HG02642 (cell line): ENCODE results near the gene CDCA3.

Experiments used
- ATAC-seq: cut with Tn5 transposase; IDR thresholded peaks from one replicate; pipeline ENCODE4 v1.9.1; 2021; ENCODE audit warnings: mild to moderate bottlenecking; ENCODE audit not compliant: unreplicated experiment, poor library complexity

CDCA3 gene

DNA sequence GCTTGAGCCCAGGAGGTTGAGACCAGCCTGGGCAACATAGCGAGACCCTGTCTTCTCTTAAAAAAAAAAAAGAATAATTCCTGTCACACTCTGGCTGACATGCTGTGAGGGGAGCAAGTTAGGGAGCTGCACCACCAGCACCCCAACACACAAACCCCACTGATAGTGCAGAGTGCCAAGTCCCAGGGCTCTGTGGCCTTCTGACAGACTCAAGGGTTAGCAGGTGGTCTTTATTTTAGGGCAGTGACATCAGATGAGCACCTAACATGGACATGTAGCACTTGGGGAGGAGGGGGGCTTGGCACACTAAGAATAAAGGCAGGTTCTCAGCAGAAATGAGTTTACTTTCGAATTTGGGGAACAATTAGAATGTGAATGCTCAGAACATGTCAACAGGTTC is 7.7 kb upstream of the CDCA3 start:
- ATAC-seq, result no peak

DNA sequence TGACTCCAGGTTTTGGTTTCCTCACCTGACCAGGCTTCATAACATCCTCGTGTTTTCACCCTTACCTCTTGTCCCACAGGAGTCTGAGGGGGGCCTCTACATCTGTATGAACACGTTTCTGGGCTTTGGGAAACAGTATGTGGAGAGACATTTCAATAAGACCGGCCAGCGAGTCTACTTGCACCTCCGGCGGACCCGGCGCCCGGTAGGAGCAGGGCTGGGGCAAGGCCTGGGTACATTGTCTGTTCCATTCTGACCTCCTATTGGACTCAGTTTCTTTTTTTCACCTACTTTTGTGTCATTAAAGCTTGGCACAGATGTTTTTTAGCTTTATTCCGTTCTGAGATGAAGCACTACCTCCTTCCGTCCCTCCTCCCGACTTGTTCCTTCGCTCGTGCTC is 4.2 kb upstream of the CDCA3 start:
- no peak for ATAC-seq

- ATAC-seq, result no peak
Observed at GRCh38 chr12:6854036-6854435, 3.0 kb upstream of the CDCA3 start.

DNA sequence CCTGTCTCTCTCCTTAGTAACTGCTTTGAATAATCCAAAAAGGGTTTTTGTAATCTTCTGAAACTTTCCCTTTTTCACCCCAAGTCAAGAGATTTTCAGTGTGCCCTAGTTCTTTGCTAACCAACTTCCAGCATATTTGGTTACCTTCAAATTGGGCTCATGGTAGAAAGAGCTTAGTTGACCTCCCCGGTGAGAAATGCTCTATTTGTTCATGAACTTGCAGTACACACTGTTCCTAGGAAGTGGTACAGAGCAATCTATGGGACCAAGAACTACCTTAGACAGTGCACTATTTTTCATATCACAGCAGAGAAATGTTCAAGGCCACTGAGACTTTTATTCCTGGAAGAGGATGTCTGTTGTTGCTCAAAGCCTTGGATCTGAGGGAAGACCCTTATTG is 2.5 kb upstream of the CDCA3 start:
- ATAC-seq, result no peak

GRCh38 chr12:6852651-6853354 is 1.7 kb upstream of the CDCA3 start:
- no peak for ATAC-seq

DNA sequence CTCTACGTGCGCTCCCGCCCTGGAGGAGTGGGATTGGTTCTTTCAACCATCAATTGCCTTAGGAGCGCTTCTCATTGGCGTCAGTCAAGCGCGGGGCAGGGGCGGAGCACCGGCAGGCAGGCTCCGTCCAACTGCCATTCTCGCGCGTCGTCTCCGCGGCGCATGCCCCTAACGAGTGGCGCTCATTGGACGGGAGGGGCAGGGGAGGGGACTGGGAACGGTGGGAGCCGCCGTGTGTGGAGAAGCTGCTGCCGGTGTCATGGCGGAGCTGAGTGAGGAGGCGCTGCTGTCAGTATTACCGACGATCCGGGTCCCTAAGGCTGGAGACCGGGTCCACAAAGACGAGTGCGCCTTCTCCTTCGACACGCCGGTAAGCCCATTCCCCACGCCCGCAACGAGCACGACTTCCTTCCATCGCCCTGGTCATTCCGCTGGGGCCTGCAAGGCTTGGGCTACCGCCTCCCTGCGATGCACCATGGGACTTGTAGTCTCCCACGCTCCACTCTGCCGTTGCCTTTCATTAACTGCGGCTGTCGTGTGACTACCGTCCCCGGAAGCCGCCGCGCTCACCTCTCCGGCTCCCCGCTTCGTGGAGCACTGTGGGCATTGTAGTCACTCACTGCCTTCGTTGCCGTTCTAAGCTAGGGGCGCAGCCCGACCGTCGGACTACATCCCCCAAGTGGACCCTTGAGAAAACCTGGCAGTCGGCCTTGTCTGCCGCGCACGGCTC is 1.0 kb upstream of the CDCA3 start, which contains the start of gene USP5:
USP5 (plus strand) TSS at position 230 of the 730 bp plus-strand sequence; CDS start at position 260, 30 bp downstream.
- peak; percentile 72 for ATAC-seq

DNA sequence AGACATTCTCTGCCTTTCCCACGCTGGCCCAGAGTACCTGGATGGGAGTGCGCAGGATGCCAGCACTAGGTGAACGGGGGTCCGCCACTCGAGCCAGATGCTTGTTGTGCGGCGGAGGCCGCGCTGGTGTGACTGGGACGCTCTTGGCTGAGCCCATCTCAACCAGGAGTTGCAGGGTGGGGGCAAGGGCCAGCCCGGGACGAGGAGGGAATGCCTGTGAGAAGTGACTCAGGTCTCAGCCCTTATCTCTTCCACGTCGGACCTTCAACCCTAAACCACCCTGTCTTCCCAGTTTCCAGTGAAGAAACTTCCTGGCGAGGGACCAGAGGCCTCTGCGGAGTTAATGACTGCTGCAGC is 312 bp downstream of the CDCA3 start:
- ATAC-seq, result no peak

DNA sequence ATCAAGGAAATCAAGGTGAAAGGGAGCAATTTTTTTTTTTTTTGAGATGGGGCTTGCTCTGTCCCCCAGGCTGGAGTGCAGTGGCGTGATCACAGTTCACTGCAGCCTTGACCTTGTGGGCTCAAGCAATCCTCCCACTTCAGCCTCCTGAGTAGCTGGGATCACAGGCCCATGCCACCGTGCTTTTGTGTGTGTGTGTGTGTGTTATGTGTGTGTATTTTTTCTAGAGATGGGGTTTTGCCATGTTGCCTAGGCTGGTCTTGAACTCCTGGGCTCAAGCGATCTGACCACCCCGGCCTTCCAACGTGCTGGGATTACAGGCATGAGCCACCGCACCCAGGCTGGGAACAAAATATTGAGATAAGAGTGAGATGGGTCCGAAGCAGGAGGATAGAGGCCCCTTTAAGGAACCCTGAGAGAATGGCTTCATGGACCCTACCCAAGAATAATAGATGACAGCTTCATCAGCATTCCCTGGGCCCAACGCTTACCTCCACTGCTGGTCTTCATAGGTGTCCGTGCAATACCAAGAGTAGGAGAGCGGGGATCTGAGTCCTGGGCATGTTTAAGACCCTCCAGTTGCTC is 1.0 kb downstream of the CDCA3 start:
- ATAC-seq, result no peak

DNA sequence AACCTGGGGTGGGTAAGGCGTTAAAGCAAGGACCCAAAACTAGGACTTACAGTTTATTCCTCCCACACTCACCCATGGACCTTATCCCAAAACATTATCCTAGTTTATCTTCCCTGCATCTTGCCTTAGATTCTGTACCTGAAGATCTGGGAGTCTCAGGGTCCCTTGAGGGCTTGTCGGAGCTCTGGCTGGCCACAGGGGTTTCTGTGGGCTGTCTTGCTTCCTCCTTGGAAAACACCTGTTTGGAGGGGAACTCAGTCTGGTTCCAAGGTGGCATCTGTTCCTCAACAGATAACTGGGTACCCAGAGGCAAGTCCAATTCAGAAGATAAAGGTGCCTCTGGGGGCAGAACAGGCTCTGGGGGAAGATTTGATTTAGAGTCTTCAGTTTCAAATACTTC is 1.7 kb downstream of the CDCA3 start:
- no peak for ATAC-seq

DNA sequence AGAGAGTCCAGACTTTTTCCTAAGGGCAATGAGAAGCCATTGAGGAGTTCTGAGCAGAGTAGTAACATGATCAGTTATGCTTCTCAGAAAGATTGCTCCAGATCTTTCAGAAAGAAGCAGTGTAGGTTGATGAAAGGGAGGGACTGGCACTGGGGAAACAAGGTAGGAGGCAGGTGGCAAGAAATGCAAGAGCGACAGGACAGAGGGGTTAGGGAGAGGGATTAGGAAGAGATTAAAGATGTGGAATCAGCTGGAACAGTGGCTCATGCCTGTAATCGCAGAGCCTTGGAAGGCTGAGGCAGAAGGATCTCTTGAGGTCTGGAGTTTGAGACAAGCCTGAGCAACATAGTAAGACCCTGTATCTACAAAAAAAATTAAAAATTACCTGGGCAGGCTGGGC is 3.4 kb downstream of the CDCA3 start:
- ATAC-seq, result no peak

DNA sequence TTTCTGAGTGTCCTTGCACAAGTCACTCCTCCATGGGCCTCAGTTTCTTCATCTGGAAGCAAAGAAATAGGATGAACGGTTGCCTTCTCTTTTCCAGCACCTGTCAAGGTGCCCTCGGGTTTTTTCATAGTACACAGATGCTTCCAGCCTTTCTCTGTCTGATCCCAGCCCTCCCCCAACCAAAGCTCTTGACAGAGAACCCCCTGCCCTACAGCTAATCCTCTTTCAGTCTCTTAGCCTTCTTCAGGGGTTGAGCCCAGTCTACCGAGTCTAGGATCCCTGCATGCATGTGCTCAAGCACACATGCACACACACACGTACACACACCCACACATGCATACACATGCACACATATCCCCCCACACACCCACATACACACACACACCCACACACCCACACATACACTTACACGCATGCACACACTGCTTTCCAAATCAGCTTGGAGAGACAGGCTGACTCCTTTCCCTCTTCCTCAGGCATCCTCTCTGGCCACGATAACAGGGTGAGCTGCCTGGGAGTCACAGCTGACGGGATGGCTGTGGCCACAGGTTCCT is 4.7 kb downstream of the CDCA3 start:
- no peak for ATAC-seq

DNA sequence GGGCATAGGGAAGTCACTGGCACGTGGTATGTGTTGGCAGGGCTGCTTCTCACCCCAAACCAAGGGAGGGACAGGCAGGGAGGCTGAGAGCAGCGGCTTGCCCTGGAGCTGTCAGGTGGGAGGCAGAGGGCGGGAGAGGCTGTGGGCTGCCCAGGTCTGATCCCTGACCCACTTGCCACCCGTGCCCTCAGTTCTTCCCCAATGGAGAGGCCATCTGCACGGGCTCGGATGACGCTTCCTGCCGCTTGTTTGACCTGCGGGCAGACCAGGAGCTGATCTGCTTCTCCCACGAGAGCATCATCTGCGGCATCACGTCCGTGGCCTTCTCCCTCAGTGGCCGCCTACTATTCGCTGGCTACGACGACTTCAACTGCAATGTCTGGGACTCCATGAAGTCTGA is 5.7 kb downstream of the CDCA3 start:
- no peak for ATAC-seq

- ATAC-seq, result no peak
Observed at GRCh38 chr12:6843118-6843902, 7.8 kb downstream of the CDCA3 start.

DNA sequence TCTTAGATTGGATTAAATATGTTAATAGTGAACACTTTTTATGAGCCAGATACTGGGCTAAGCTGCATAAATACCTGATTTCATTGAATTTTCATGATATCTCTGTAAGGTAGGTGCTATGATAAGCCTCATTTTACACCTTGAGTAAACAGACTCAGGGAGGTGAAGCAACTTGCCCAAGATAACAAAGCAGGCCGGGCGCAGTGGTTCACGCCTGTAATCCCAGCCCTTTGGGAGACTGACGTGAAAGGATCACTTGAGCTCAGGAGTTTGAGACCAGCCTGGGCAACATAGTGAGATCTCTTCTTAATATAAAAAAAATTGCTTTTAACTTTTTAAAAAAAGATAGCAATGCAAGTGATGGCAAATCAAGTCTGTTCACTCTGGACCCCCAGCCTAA is 9.0 kb downstream of the CDCA3 start:
- no peak for ATAC-seq

- ATAC-seq, result no peak
Observed at GRCh38 chr12:6840761-6841515, 10.1 kb downstream of the CDCA3 start, which contains the start of gene GNB3. Gene GNB3 (plus strand): TSS chr12:6840925. CDS start chr12:6841288, 363 bp downstream.

- no peak for ATAC-seq
Observed at GRCh38 chr12:6840330-6840729, 10.8 kb downstream of the CDCA3 start.

DNA sequence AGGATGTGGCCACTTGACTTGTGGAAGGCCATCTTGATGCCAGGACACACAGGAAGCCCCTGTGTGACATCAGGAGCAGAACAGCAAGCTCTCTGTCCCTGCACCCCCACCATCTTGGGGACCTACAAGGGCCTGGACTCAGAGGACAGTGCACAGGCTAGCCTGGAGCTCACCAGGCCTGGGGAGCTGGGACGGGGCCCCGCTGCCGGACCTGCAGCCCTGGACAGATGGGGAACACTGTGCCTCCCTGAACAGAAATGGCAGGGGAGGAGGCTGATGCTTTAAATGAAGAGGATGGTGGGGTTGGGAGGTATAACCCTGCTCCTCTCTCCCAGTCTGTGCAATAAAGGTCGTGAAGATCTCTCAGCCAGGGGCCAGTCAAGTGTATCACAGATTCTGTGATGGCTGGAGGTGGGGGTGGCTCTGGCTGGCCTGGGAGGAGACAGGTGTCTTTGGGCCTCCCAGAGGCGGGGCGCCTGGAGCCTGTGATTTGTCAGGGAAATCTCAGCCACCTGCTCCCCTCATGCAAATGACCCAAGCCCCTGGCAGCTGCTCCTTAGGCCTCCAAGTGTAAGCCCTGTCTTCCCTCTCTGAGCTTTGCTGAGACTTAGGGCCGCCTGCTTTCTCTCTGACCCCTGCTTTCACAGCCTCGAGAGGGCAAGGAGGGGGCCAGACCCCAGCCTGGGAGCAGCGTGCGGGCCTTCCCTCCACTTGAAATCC is 11.4 kb downstream of the CDCA3 start:
- ATAC-seq, result peak; percentile 87

DNA sequence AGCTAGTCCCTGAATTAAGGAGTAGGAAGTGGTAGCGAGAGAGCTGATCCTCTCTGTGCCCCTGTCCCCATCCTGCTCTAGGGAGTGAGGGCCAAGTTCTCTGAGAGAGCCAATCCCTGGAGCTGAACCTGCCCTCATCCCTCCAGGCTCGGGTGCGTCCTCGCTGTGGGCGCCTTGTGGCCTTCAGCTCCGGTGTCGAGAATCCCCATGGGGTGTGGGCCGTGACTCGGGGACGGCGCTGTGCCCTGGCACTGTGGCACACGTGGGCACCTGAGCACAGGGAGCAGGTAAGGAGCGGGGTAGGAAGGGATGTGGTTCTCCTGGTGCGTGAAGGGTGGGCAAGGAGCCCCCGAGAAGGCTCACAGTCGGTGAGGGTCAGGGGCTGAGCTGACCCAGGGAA is 12.2 kb downstream of the CDCA3 start:
- no peak for ATAC-seq

DNA sequence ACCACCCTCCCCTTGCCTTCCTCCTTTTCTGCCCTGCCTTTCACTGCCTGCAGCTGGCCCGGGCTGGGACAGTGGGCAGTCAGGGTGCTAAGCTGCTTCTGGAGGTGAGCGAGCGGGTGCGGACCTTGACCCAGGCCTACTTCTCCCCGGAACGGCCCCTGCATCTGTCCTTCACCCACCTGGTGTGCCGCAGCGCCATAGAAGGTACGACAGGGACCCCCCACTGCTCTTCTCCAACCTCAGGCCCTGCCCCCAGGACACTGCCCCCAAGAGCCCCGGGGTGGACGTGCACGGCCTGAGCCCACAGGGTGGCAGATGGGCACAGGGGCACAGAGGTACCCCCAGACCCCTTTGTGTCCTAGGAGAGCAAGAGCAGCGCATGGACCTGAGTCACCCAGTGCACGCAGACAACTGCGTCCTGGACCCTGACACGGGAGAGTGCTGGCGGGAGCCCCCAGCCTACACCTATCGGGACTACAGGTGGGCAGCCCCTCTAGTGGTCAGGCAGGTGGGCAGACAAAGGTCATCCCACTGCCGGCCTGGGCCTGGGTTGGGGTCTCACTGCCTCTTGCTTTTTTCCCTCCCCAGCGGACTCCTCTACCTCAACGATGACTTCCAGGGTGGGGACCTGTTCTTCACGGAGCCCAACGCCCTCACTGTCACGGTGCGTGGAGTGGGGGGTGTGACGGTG is 13.6 kb downstream of the CDCA3 start:
- no peak for ATAC-seq
